Measurements from ENCODE around the gene WDR90.

GRCh38 chr16:609316-609715 is 39.8 kb upstream of the WDR90 start:
- no peak for TF ChIP-seq CTCF (conservative IDR thresholded peaks at IDR 0.05; ENCODE audit: low read depth, low read length)
- no peak for TF ChIP-seq EZH2 (IDR thresholded peaks at IDR 0.05; ENCODE audit: borderline replicate concordance, low read depth, low read length, poor library complexity, severe bottlenecking)
